ENCODE measurements around the gene TTC33.

GRCh38 chr5:40799258-40799657 lies 43.5 kb upstream of the TTC33 start:
- no peak for TF ChIP-seq POLR2AphosphoS5 (IDR thresholded peaks at IDR 0.05)
- TF ChIP-seq, protein P1, sequence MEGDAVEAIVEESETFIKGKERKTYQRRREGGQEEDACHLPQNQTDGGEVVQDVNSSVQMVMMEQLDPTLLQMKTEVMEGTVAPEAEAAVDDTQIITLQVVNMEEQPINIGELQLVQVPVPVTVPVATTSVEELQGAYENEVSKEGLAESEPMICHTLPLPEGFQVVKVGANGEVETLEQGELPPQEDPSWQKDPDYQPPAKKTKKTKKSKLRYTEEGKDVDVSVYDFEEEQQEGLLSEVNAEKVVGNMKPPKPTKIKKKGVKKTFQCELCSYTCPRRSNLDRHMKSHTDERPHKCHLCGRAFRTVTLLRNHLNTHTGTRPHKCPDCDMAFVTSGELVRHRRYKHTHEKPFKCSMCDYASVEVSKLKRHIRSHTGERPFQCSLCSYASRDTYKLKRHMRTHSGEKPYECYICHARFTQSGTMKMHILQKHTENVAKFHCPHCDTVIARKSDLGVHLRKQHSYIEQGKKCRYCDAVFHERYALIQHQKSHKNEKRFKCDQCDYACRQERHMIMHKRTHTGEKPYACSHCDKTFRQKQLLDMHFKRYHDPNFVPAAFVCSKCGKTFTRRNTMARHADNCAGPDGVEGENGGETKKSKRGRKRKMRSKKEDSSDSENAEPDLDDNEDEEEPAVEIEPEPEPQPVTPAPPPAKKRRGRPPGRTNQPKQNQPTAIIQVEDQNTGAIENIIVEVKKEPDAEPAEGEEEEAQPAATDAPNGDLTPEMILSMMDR (IDR thresholded peaks at IDR 0.05) = no peak
- no peak for TF ChIP-seq POLR2A (IDR thresholded peaks at IDR 0.05)
